Measurements from ENCODE around the gene ACTR5. TPM values are rescaled to one million over a fixed set of nuclear protein-coding genes. Genes with fewer than 3 reads are reported as not detected.

Gene ACTR5
- total RNA-seq, 4 donors from 2014 or later, result 8.9 to 15.0 (median 12.2) TPM

- no peak overlapping the region for H3K27ac ChIP-seq
- H3K27me3 ChIP-seq, result no peaks in the 10 kb centered on the region
- TF ChIP-seq CTCF (IDR thresholded peaks at IDR 0.05) (no peak), POLR2A (IDR thresholded peaks at IDR 0.05) (no peak)
- 95% methylated on average over 7 of the region's 7 CpGs for WGBS
- H3K4me1 ChIP-seq, result no peaks in the 10 kb centered on the region
- no peak overlapping the region for H3K4me3 ChIP-seq
- no peaks in the 10 kb centered on the region for H3K9me3 ChIP-seq
- DNase-seq (ENCODE audit: low spot score in 2 of 2), result no peak
- H3K36me3 ChIP-seq, result peaks cover 90% of the 10 kb centered on the region
These were observed 23.4 kb downstream of the ACTR5 start for GRCh38 chr20:38771621-38772020.

- no peak for DNase-seq (ENCODE audit: low spot score in 2 of 2)
- no peaks in the 10 kb centered on the region for H3K4me1 ChIP-seq
- WGBS, result 100% methylated on average over 2 of the region's 2 CpGs
- H3K9me3 ChIP-seq, result no peaks in the 10 kb centered on the region
- TF ChIP-seq CTCF (IDR thresholded peaks at IDR 0.05) (no peak), POLR2AphosphoS5 (IDR thresholded peaks at IDR 0.05) (no peak)
- H3K27ac ChIP-seq, result no peak overlapping the region
- H3K36me3 ChIP-seq, result peaks cover 66% of the 10 kb centered on the region
- H3K27me3 ChIP-seq, result no peaks in the 10 kb centered on the region
- H3K4me3 ChIP-seq, result no peak overlapping the region
These were observed 25.9 kb downstream of the ACTR5 start for GRCh38 chr20:38774167-38774566.

- Histone ChIP-seq H3K9me3 (no peaks in the 10 kb centered on the region), H3K36me3 (peaks cover 44% of the 10 kb centered on the region), H3K4me3 (no peak overlapping the region), H3K27me3 (no peaks in the 10 kb centered on the region), H3K27ac (no peak overlapping the region), H3K4me1 (no peaks in the 10 kb centered on the region)
- WGBS, result 92% methylated on average over 11 of the region's 11 CpGs
- no peak for DNase-seq (ENCODE audit: low spot score in 2 of 2)
- TF ChIP-seq EP300 (IDR thresholded peaks at IDR 0.05) (no peak), POLR2A (IDR thresholded peaks at IDR 0.05) (no peak), CTCF (IDR thresholded peaks at IDR 0.05) (no peak), POLR2AphosphoS5 (IDR thresholded peaks at IDR 0.05) (no peak)
These were observed 28.1 kb downstream of the ACTR5 start for GRCh38 chr20:38776363-38776762.

- Histone ChIP-seq H3K4me3 (no peak overlapping the region), H3K4me1 (no peaks in the 10 kb centered on the region), H3K27ac (no peak overlapping the region), H3K9me3 (no peaks in the 10 kb centered on the region), H3K27me3 (no peaks in the 10 kb centered on the region), H3K36me3 (peaks cover 13% of the 10 kb centered on the region)
- TF ChIP-seq EP300 (IDR thresholded peaks at IDR 0.05), result no peak
- TF ChIP-seq CTCF (IDR thresholded peaks at IDR 0.05), result no peak
- TF ChIP-seq POLR2AphosphoS5 (IDR thresholded peaks at IDR 0.05), result no peak
- TF ChIP-seq POLR2A (IDR thresholded peaks at IDR 0.05), result no peak
- no peak for DNase-seq (ENCODE audit: low spot score in 2 of 2)
- WGBS, result 60% methylated on average over 19 of the region's 19 CpGs
These were observed 31.2 kb downstream of the ACTR5 start for GRCh38 chr20:38779247-38780097.

GRCh38 chr20:38782275-38782674 is 34.0 kb downstream of the ACTR5 start:
- no peaks in the 10 kb centered on the region for H3K9me3 ChIP-seq
- H3K27ac ChIP-seq, result no peak overlapping the region
- H3K27me3 ChIP-seq, result no peaks in the 10 kb centered on the region
- no peak for DNase-seq (ENCODE audit: low spot score in 2 of 2)
- no peaks in the 10 kb centered on the region for H3K4me1 ChIP-seq
- no peak for TF ChIP-seq CTCF (IDR thresholded peaks at IDR 0.05)
- no peak for TF ChIP-seq EP300 (IDR thresholded peaks at IDR 0.05)
- TF ChIP-seq POLR2AphosphoS5 (IDR thresholded peaks at IDR 0.05), result no peak
- no peak for TF ChIP-seq POLR2A (IDR thresholded peaks at IDR 0.05)
- 63% methylated on average over 3 of the region's 3 CpGs for WGBS
- no peaks in the 10 kb centered on the region for H3K36me3 ChIP-seq
- H3K4me3 ChIP-seq, result no peak overlapping the region
